Astrocyte of the spinal cord (primary cell): Measurements from ENCODE around the gene CCNT2.
"Not testable (repeated sequence)": the region's sequence is repeated elsewhere in the genome, so short reads cannot be mapped to it uniquely, and the experiment has no call there.

ENCODE experiments used
- DNase-seq: peaks from one replicate; pipeline ENCODE4 v3.0.0; 2011; ENCODE audit warnings: low read depth, low spot score
- H3K4me3 ChIP-seq: 2 replicates; pipeline ENCODE4 v1.5.1; 2011; ENCODE audit warnings: low read depth, mild to moderate bottlenecking, low read length, moderate library complexity
- CTCF ChIP-seq: IDR thresholded peaks from 2 replicates; pipeline ENCODE4 v1.5.1; 2012; ENCODE audit warnings: low read depth, mild to moderate bottlenecking, low read length, inconsistent platforms
- in situ Hi-C: cut with HindIII; loops from 2 replicates; pipeline ENCODE4 v1.10.0; 2017; ENCODE audit warnings: low sequenced_read_pairs

Gene CCNT2

GRCh38 chr2:134975281-134976009 lies 56.8 kb downstream of the CCNT2 start:
- no peak for DNase-seq
- no peak for TF ChIP-seq CTCF
- in situ Hi-C loops = no loop called here
- H3K4me3 ChIP-seq = no peak overlapping the region

GRCh38 chr2:134976074-134976702 lies 57.6 kb downstream of the CCNT2 start:
- H3K4me3 ChIP-seq = no peak overlapping the region
- TF ChIP-seq CTCF = no peak
- DNase-seq = no peak
- in situ Hi-C loops = no loop called here

- DNase-seq, H3K4me3 ChIP-seq, in situ Hi-C loops: not testable (repeated sequence)
These were observed 58.5 kb downstream of the CCNT2 start for GRCh38 chr2:134977104-134977503.

- H3K4me3 ChIP-seq = no peak overlapping the region
- in situ Hi-C loops = no loop called here
- TF ChIP-seq CTCF = no peak
- DNase-seq = no peak
These were observed 60.6 kb downstream of the CCNT2 start for GRCh38 chr2:134979221-134979620.

- H3K4me3 ChIP-seq = no peak overlapping the region
- DNase-seq = no peak
- in situ Hi-C loops = no loop called here
- no peak for TF ChIP-seq CTCF
These were observed 62.0 kb downstream of the CCNT2 start for GRCh38 chr2:134980639-134981038.

- H3K4me3 ChIP-seq = no peak overlapping the region
- DNase-seq = no peak
- in situ Hi-C loops = no loop called here
- no peak for TF ChIP-seq CTCF
These were observed 64.0 kb downstream of the CCNT2 start for GRCh38 chr2:134982603-134983002.

- no peak overlapping the region for H3K4me3 ChIP-seq
- DNase-seq = no peak
- no peak for TF ChIP-seq CTCF
- in situ Hi-C loops = no loop called here
These were observed 66.4 kb downstream of the CCNT2 start for GRCh38 chr2:134985061-134985460.
